Right hindlimb (tissue), 1 donor: Measurements from ENCODE around the gene NEUROG1.
"Not testable (repeated sequence)": the region's sequence is repeated elsewhere in the genome, so short reads cannot be mapped to it uniquely, and the experiment has no call there.

ENCODE experiments used
- DNase-seq: peaks from one replicate; pipeline ENCODE4 v3.0.0-alpha.2; 2018

Gene NEUROG1

GRCh38 chr5:135534609-135535419, 950 bp downstream of the NEUROG1 start:
- no peak for DNase-seq

GRCh38 chr5:135533794-135534193, 2.0 kb downstream of the NEUROG1 start:
- no peak for DNase-seq

GRCh38 chr5:135533334-135533733, 2.4 kb downstream of the NEUROG1 start:
- no peak for DNase-seq

GRCh38 chr5:135529576-135529975, 6.2 kb downstream of the NEUROG1 start:
- DNase-seq, result not testable (repeated sequence)

GRCh38 chr5:135526924-135527323, 8.8 kb downstream of the NEUROG1 start:
- no peak for DNase-seq

GRCh38 chr5:135521964-135522363, 13.8 kb downstream of the NEUROG1 start:
- DNase-seq, result no peak

- DNase-seq, result no peak
These were observed 18.1 kb downstream of the NEUROG1 start for GRCh38 chr5:135517631-135518030.

GRCh38 chr5:135514116-135514515, 21.6 kb downstream of the NEUROG1 start:
- DNase-seq, result no peak

- DNase-seq, result no peak
These were observed 23.8 kb downstream of the NEUROG1 start for GRCh38 chr5:135511761-135512575.

GRCh38 chr5:135509995-135510394, 25.8 kb downstream of the NEUROG1 start:
- DNase-seq, result no peak

GRCh38 chr5:135508496-135509005, 27.2 kb downstream of the NEUROG1 start:
- DNase-seq, result no peak

- DNase-seq, result no peak
These were observed 29.8 kb downstream of the NEUROG1 start for GRCh38 chr5:135505973-135506372.

GRCh38 chr5:135504376-135504775, 31.4 kb downstream of the NEUROG1 start:
- DNase-seq, result no peak

GRCh38 chr5:135503871-135504270, 31.9 kb downstream of the NEUROG1 start:
- DNase-seq, result no peak

- DNase-seq, result no peak
These were observed 32.8 kb downstream of the NEUROG1 start for GRCh38 chr5:135502836-135503520.

- no peak for DNase-seq
These were observed 33.8 kb downstream of the NEUROG1 start for GRCh38 chr5:135501965-135502364.

- no peak for DNase-seq
These were observed 37.1 kb downstream of the NEUROG1 start for GRCh38 chr5:135498637-135498995.

- DNase-seq, result no peak
These were observed 37.7 kb downstream of the NEUROG1 start for GRCh38 chr5:135497971-135498636.

GRCh38 chr5:135495531-135495930, 40.2 kb downstream of the NEUROG1 start:
- DNase-seq, result not testable (repeated sequence)

GRCh38 chr5:135494196-135494595, 41.6 kb downstream of the NEUROG1 start:
- no peak for DNase-seq

GRCh38 chr5:135493406-135494180, 42.2 kb downstream of the NEUROG1 start:
- peak; percentile 38 for DNase-seq

GRCh38 chr5:135492319-135492626, 43.5 kb downstream of the NEUROG1 start:
- DNase-seq, result no peak
